ENCODE results near the gene CDS2.

Gene CDS2

DNA sequence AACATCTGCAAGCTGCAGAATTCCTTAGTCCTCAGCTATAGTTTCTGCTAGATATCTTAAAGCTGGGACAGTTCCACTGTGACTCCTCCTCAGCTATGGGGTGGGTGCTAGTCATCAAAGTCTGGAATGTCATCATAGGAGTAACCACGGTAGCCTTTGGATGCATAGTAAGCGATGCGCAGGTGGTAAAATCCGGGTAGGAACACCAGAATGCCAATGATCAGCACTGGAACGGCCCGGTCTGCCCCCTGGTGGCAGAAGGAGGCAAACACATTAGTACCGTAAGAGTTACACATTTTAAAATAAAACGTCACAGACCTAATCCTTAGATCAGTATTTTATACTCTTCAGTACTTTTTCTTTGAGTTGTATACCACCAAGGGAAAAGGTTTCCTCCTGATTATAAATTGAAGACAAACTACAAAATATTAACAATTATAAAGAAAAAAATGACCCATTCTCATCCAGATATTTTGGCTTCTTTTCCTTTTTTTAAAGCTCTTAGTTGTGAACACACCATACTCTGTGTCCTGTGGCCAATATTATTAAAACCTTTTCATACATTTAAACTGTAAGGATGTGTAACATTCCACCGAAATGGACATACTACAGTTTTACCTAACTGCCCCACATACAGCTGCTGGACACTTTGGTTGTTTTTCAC lies 26.0 kb upstream of the CDS2 start:
- Histone ChIP-seq H3K36me3 (ENCODE audit: insufficient read depth, insufficient read length, low read length) (peaks cover 82% of the 10 kb centered on the region), H3K4me1 (ENCODE audit: insufficient read depth, insufficient read length) (no peaks in the 10 kb centered on the region), H3K27me3 (ENCODE audit: insufficient read depth, insufficient read length) (no peaks in the 10 kb centered on the region), H3K9ac (ENCODE audit: insufficient read length, low read depth) (no peak overlapping the region), H3K9me3 (ENCODE audit: insufficient read depth, low read length) (no peaks in the 10 kb centered on the region), H3K4me3 (ENCODE audit: insufficient read length, low read depth) (no peak overlapping the region)
- TF ChIP-seq YY1 (IDR thresholded peaks at IDR 0.05; ENCODE audit: insufficient read depth, insufficient read length) (no peak), ZNF274 (IDR thresholded peaks at IDR 0.05; ENCODE audit: low read depth, low read length) (no peak), SUZ12 (IDR thresholded peaks at IDR 0.05; ENCODE audit: extremely low read depth, insufficient read depth, insufficient read length) (no peak)
- DNase-seq (ENCODE audit: low read depth, low spot score), result peak; percentile 36

DNA sequence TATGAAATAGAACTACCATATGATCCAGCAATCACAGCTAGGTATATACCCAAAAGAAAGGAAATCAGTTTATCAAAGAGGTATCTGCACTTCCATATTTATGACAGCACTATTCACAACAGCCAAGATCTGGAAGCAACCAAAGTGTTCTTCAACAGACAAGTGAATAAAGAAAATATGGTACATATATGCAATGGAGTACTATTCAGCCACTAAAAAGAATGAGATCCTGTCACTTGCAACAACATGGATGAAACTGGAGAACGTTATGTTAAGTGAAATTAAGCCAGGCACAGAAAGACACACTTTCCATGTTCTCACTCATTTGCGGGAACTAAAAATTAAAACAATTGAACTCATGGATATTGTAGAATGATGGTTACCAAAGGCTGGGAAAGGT lies 22.3 kb upstream of the CDS2 start:
- Histone ChIP-seq H3K4me3 (ENCODE audit: insufficient read length, low read depth) (no peak overlapping the region), H3K4me1 (ENCODE audit: insufficient read depth, insufficient read length) (no peaks in the 10 kb centered on the region), H3K9ac (ENCODE audit: insufficient read length, low read depth) (no peak overlapping the region), H3K9me3 (ENCODE audit: insufficient read depth, low read length) (no peaks in the 10 kb centered on the region), H3K27me3 (ENCODE audit: insufficient read depth, insufficient read length) (no peaks in the 10 kb centered on the region), H3K36me3 (ENCODE audit: insufficient read depth, insufficient read length, low read length) (peaks cover 82% of the 10 kb centered on the region)
- TF ChIP-seq ZNF274 (IDR thresholded peaks at IDR 0.05; ENCODE audit: low read depth, low read length), result no peak
- no peak for TF ChIP-seq SUZ12 (IDR thresholded peaks at IDR 0.05; ENCODE audit: extremely low read depth, insufficient read depth, insufficient read length)
- no peak for TF ChIP-seq YY1 (IDR thresholded peaks at IDR 0.05; ENCODE audit: insufficient read depth, insufficient read length)
- no peak for DNase-seq (ENCODE audit: low read depth, low spot score)

DNA sequence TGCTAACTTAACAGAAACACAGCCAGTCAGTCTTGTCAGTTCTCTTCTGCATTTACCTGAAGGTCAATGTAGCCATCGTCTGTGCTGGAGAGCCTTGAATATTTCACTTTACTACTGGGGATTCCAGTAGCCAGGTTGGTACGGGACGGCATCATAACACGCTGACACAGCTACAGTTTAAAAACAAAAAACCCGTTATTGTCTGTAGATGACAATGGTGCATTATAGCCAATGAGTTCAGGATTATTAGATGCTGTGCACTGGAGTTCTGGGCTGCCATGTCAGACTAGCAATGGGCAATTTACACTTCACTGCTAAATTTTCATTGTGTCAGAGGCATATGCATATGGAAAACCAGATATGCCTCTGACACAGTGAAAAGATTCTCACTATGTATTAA lies 17.5 kb upstream of the CDS2 start:
- TF ChIP-seq ZNF274 (IDR thresholded peaks at IDR 0.05; ENCODE audit: low read depth, low read length), result no peak
- no peak for TF ChIP-seq YY1 (IDR thresholded peaks at IDR 0.05; ENCODE audit: insufficient read depth, insufficient read length)
- TF ChIP-seq SUZ12 (IDR thresholded peaks at IDR 0.05; ENCODE audit: extremely low read depth, insufficient read depth, insufficient read length), result no peak
- Histone ChIP-seq H3K9ac (ENCODE audit: insufficient read length, low read depth) (no peak overlapping the region), H3K27me3 (ENCODE audit: insufficient read depth, insufficient read length) (no peaks in the 10 kb centered on the region), H3K36me3 (ENCODE audit: insufficient read depth, insufficient read length, low read length) (peaks cover 67% of the 10 kb centered on the region), H3K4me1 (ENCODE audit: insufficient read depth, insufficient read length) (no peaks in the 10 kb centered on the region), H3K9me3 (ENCODE audit: insufficient read depth, low read length) (no peaks in the 10 kb centered on the region), H3K4me3 (ENCODE audit: insufficient read length, low read depth) (no peak overlapping the region)
- DNase-seq (ENCODE audit: low read depth, low spot score), result no peak

DNA sequence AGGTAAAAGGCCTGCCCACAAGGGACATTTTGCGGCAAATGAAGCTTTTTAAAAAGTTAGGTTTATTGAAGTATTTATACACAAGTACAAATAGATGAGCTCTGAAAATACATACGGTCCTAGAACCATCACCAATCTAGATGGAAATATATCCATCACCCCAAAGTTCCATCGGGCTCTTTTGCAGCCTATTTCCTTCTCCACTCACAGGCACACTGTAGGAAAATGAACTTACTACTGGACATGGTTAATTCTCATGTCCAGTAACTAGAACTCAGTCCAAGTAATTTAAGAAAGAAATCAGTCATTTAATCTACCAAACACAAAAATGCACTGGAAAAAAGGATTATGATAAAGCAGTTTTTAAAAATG lies 13.2 kb upstream of the CDS2 start:
- Histone ChIP-seq H3K9ac (ENCODE audit: insufficient read length, low read depth) (peak overlapping the region; percentile 94), H3K4me1 (ENCODE audit: insufficient read depth, insufficient read length) (no peaks in the 10 kb centered on the region), H3K27me3 (ENCODE audit: insufficient read depth, insufficient read length) (no peaks in the 10 kb centered on the region), H3K9me3 (ENCODE audit: insufficient read depth, low read length) (no peaks in the 10 kb centered on the region), H3K36me3 (ENCODE audit: insufficient read depth, insufficient read length, low read length) (peaks cover 73% of the 10 kb centered on the region), H3K4me3 (ENCODE audit: insufficient read length, low read depth) (peak overlapping the region; percentile 91)
- no peak for DNase-seq (ENCODE audit: low read depth, low spot score)
- no peak for TF ChIP-seq YY1 (IDR thresholded peaks at IDR 0.05; ENCODE audit: insufficient read depth, insufficient read length)

DNA sequence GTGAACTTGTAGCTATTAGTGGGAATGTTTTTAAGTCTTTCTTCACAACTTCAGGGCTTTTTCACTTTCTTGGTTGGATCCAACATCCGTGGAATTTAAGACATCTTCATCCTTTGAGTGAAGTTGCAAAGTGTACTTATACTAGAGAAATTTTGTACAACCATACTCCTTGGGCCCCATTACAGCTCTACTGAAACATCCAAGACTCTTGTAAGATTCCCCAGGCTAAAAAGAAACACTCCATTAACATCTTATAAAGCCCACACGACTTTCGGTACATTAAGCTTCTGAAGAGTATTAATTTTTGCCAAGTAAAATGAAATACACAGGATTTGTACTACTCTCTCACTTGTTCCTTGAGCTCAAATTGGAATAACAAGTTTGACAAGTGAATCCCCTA lies 12.4 kb upstream of the CDS2 start:
- no peak for DNase-seq (ENCODE audit: low read depth, low spot score)
- Histone ChIP-seq H3K9me3 (ENCODE audit: insufficient read depth, low read length) (no peaks in the 10 kb centered on the region), H3K36me3 (ENCODE audit: insufficient read depth, insufficient read length, low read length) (peaks cover 70% of the 10 kb centered on the region), H3K9ac (ENCODE audit: insufficient read length, low read depth) (no peak overlapping the region), H3K4me3 (ENCODE audit: insufficient read length, low read depth) (no peak overlapping the region), H3K4me1 (ENCODE audit: insufficient read depth, insufficient read length) (no peaks in the 10 kb centered on the region), H3K27me3 (ENCODE audit: insufficient read depth, insufficient read length) (no peaks in the 10 kb centered on the region)
- TF ChIP-seq SUZ12 (IDR thresholded peaks at IDR 0.05; ENCODE audit: extremely low read depth, insufficient read depth, insufficient read length), result no peak
- TF ChIP-seq YY1 (IDR thresholded peaks at IDR 0.05; ENCODE audit: insufficient read depth, insufficient read length), result no peak
- TF ChIP-seq ZNF274 (IDR thresholded peaks at IDR 0.05; ENCODE audit: low read depth, low read length), result no peak

DNA sequence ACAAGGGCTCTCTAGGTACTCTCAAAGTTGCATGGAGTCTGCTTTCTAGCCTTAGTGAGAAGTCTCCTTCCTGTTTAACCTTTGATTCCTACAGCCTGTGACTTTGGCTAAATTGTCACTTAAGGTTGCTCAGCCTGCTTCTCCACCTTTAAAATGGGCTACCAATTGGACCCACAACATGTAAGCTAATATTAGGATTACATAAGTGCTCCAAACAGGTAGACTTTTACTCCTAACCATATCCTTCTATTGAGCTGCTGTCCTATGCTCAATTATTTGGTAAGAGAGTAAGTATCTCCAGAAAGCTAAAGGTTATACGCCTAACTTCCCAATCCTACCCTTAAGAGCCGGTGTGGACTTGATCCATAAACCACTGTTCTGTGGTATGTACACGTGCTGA lies 9.9 kb upstream of the CDS2 start:
- Histone ChIP-seq H3K27me3 (ENCODE audit: insufficient read depth, insufficient read length) (no peaks in the 10 kb centered on the region), H3K9me3 (ENCODE audit: insufficient read depth, low read length) (no peaks in the 10 kb centered on the region), H3K4me1 (ENCODE audit: insufficient read depth, insufficient read length) (no peaks in the 10 kb centered on the region), H3K4me3 (ENCODE audit: insufficient read length, low read depth) (no peak overlapping the region), H3K36me3 (ENCODE audit: insufficient read depth, insufficient read length, low read length) (peaks cover 50% of the 10 kb centered on the region), H3K9ac (ENCODE audit: insufficient read length, low read depth) (no peak overlapping the region)
- DNase-seq (ENCODE audit: low read depth, low spot score), result no peak
- TF ChIP-seq SUZ12 (IDR thresholded peaks at IDR 0.05; ENCODE audit: extremely low read depth, insufficient read depth, insufficient read length), result no peak
- no peak for TF ChIP-seq YY1 (IDR thresholded peaks at IDR 0.05; ENCODE audit: insufficient read depth, insufficient read length)
- TF ChIP-seq ZNF274 (IDR thresholded peaks at IDR 0.05; ENCODE audit: low read depth, low read length), result no peak

DNA sequence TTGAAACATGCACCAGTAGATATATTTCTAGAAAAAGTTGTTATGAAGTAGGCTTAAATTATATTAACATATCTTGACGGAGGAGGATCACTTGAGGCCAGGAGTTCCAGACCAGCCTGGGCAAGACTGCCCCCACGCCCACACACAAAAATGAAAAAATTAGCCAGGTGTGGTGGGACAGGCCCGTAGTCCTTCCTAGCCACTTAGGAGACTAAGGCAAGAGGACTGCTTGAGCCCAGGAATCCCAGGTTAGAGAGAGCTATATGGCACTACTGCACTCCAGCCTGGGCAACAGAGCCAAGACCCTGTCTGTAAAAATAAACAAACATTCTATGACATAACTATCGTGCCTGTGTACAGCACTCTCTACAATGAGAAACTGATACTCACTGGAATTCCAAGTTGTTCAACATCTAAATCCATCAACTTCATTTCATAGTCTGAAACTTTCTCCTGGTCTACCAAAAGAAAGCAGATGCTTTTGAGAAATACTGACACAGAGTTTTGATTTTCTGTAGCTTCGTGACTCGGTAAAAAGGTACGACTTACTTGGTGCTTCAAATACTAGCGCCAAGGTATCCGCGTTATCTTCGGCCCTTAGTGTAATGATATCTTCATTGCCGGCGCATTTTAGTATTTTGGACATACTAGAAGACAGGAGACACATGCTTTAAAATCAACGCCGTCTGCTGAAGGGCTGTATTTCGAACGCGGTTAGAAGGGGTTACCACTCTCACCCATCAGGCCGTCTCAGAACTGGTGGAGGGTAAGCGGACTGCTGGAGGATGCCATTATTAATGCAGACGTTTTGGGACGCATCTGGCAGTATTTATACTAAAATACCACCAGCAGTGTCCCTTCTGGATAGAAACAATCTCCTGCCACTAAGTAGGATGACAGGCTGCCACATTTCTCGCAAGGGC lies 8.3 kb upstream of the CDS2 start:
- H3K36me3 ChIP-seq (ENCODE audit: insufficient read depth, insufficient read length, low read length), result peaks cover 50% of the 10 kb centered on the region
- no peaks in the 10 kb centered on the region for H3K9me3 ChIP-seq (ENCODE audit: insufficient read depth, low read length)
- peak overlapping the region; percentile 100 for H3K4me3 ChIP-seq (ENCODE audit: insufficient read length, low read depth)
- H3K4me1 ChIP-seq (ENCODE audit: insufficient read depth, insufficient read length), result peaks cover 3% of the 10 kb centered on the region
- H3K27me3 ChIP-seq (ENCODE audit: insufficient read depth, insufficient read length), result no peaks in the 10 kb centered on the region
- no peak for DNase-seq (ENCODE audit: low read depth, low spot score)
- TF ChIP-seq ZNF274 (IDR thresholded peaks at IDR 0.05; ENCODE audit: low read depth, low read length), result no peak
- H3K9ac ChIP-seq (ENCODE audit: insufficient read length, low read depth), result peak overlapping the region; percentile 99

Measured in NT2/D1 (cell line).